MM.1S (cell line): Measurements from ENCODE around the gene CAB39.

Source experiments
- DNase-seq: peaks from one replicate; pipeline ENCODE4 v3.0.0-alpha.2; 2015
- H2AFZ ChIP-seq: fragments of 300-600 bp; sonication (generic); 2 replicates; pipeline ENCODE4 v1.6.0; 2016; ENCODE audit warnings: antibody characterized with exemption, low read length
- H3F3A ChIP-seq: fragments of 300-600 bp; sonication (generic); 2 replicates; pipeline ENCODE4 v1.6.1; 2016; ENCODE audit warnings: mild to moderate bottlenecking, antibody characterized with exemption, low read length, moderate library complexity, mixed read lengths; ENCODE audit not compliant: insufficient read depth
- H3K27ac ChIP-seq: fragments of 300-600 bp; sonication (generic); 2 replicates; pipeline ENCODE4 v1.5.1; 2016; ENCODE audit warnings: mild to moderate bottlenecking, low read length
- H3K27me3 ChIP-seq: fragments of 300-600 bp; sonication (generic); replicated peaks from 2 replicates; pipeline ENCODE4 v1.6.0; 2016; ENCODE audit warnings: low read length; ENCODE audit not compliant: insufficient read depth
- H3K36me3 ChIP-seq: fragments of 300-600 bp; sonication (generic); replicated peaks from 2 replicates; pipeline ENCODE4 v1.6.1; 2016; ENCODE audit warnings: mild to moderate bottlenecking, low read length, mixed read lengths; ENCODE audit not compliant: insufficient read depth
- H3K4me1 ChIP-seq: fragments of 300-600 bp; sonication (generic); 2 replicates; pipeline ENCODE4 v1.6.1; 2016; ENCODE audit warnings: low read length, mixed read lengths
- H3K4me2 ChIP-seq: fragments of 300-600 bp; sonication (generic); 2 replicates; pipeline ENCODE4 v1.6.0; 2016; ENCODE audit warnings: low read depth, low read length
- H3K4me3 ChIP-seq: fragments of 300-600 bp; sonication (generic); 2 replicates; pipeline ENCODE4 v1.5.1; 2016; ENCODE audit warnings: low read length, mixed read lengths
- H3K79me2 ChIP-seq: fragments of 300-600 bp; sonication (generic); 2 replicates; pipeline ENCODE4 v1.6.1; 2016; ENCODE audit warnings: mixed run types, low read length, mixed read lengths
- H3K9ac ChIP-seq: fragments of 300-600 bp; sonication (generic); 2 replicates; pipeline ENCODE4 v1.6.1; 2016; ENCODE audit warnings: low read length, mixed read lengths
- H3K9me2 ChIP-seq: fragments of 300-600 bp; sonication (generic); replicated peaks from 2 replicates; pipeline ENCODE4 v1.6.1; 2016; ENCODE audit warnings: mild to moderate bottlenecking, low read length, mixed read lengths; ENCODE audit not compliant: insufficient read depth
- H3K9me3 ChIP-seq: fragments of 300-600 bp; sonication (generic); replicated peaks from 2 replicates; pipeline ENCODE4 v1.6.1; 2016; ENCODE audit warnings: mild to moderate bottlenecking, low read length, mixed read lengths; ENCODE audit not compliant: insufficient read depth
- H4K20me1 ChIP-seq: fragments of 300-600 bp; sonication (generic); 2 replicates; pipeline ENCODE4 v1.6.1; 2016; ENCODE audit warnings: mild to moderate bottlenecking, low read length, moderate library complexity, mixed read lengths; ENCODE audit not compliant: insufficient read depth
- EZH2 ChIP-seq: fragments of 300-600 bp; sonication (generic); optimal IDR thresholded peaks from 2 replicates; pipeline ENCODE3; 2017; ENCODE audit warnings: low read depth, mild to moderate bottlenecking, antibody characterized with exemption, low read length, mixed read lengths
- EZH2phosphoT487 ChIP-seq: fragments of 300-600 bp; sonication (generic); IDR thresholded peaks from 2 replicates; pipeline ENCODE4 v1.6.1; 2018; ENCODE audit warnings: antibody characterized with exemption, low read length
- TF ChIP-seq, protein P1 (sequence below): fragments of 300-600 bp; sonication (generic); IDR thresholded peaks from 2 replicates; pipeline ENCODE4 v1.5.1; 2016; ENCODE audit warnings: antibody characterized with exemption, low read length, mixed read lengths

CAB39 gene

DNA sequence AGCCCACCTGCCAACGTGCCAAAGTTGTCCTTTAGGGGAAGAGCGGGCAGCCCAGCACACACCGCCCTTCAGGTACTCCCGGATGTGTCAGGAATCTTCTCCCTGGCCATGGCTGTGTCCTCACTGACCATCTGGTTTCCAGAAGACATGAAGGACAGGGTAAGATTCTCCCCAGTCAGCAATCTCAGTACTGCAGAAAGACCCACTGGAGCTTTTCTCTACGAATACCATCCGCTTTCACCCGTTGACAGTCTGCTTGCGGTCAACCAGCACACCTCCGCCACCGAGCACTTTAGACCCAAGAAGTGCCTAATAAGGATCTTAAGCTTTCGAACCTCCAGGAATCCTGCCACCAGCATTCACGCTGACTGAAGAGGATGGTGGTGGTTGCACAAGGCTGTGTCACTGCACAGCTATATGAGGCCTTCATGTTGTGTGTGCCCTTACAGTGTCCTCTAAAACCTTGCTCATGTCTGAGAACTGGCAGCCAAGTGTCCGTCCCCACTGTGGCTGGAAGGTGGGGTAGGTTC, 109.4 kb downstream of the CAB39 start:
- no peak for DNase-seq
- Histone ChIP-seq H3K9me3 (no peaks in the 10 kb centered on the region), H3K36me3 (no peaks in the 10 kb centered on the region), H3K27ac (no peak overlapping the region), H3K79me2 (no peaks in the 10 kb centered on the region), H3K27me3 (no peaks in the 10 kb centered on the region), H2AFZ (no peak overlapping the region), H3K4me1 (no peaks in the 10 kb centered on the region), H3F3A (no peaks in the 10 kb centered on the region), H3K4me2 (no peak overlapping the region), H4K20me1 (no peaks in the 10 kb centered on the region), H3K9me2 (no peaks in the 10 kb centered on the region), H3K4me3 (no peak overlapping the region), H3K9ac (no peak overlapping the region)
- TF ChIP-seq, protein P1, sequence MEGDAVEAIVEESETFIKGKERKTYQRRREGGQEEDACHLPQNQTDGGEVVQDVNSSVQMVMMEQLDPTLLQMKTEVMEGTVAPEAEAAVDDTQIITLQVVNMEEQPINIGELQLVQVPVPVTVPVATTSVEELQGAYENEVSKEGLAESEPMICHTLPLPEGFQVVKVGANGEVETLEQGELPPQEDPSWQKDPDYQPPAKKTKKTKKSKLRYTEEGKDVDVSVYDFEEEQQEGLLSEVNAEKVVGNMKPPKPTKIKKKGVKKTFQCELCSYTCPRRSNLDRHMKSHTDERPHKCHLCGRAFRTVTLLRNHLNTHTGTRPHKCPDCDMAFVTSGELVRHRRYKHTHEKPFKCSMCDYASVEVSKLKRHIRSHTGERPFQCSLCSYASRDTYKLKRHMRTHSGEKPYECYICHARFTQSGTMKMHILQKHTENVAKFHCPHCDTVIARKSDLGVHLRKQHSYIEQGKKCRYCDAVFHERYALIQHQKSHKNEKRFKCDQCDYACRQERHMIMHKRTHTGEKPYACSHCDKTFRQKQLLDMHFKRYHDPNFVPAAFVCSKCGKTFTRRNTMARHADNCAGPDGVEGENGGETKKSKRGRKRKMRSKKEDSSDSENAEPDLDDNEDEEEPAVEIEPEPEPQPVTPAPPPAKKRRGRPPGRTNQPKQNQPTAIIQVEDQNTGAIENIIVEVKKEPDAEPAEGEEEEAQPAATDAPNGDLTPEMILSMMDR: no peak
- no peak for TF ChIP-seq EZH2phosphoT487
- no peak for TF ChIP-seq EZH2

DNA sequence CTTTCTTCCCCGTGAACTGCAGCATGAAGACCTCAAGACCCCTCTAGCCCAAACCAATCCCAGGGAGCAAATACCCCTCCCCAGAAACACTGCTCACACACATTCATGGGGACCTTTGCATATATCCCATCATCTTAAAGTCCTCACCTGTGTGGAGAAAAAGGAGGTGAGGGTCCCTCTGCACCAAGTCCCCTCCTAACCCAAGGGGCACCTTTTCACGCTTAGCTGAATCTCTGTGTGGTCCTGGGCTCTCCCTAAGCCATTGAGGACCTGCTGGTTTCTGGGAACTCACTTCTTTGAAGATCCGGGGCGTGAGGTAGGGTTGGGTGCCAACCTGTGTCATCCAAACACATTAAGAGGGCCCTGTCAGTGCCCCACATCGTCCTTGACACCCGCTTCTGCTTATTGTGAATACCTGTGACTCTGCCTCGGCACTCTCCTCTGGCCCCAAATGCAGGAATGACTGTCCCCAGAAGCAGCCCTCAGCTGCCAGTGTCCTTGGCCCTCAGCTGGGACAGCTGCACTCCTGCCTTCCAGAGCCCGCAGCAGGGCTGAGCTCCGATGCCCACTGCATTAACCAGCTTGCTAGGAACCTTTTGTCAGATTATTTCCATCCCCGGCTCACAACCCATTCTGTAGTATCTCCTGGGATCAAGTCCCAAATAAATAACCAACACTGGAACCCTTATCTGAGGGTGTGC, 110.8 kb downstream of the CAB39 start:
- H3K4me3 ChIP-seq: no peak overlapping the region

DNA sequence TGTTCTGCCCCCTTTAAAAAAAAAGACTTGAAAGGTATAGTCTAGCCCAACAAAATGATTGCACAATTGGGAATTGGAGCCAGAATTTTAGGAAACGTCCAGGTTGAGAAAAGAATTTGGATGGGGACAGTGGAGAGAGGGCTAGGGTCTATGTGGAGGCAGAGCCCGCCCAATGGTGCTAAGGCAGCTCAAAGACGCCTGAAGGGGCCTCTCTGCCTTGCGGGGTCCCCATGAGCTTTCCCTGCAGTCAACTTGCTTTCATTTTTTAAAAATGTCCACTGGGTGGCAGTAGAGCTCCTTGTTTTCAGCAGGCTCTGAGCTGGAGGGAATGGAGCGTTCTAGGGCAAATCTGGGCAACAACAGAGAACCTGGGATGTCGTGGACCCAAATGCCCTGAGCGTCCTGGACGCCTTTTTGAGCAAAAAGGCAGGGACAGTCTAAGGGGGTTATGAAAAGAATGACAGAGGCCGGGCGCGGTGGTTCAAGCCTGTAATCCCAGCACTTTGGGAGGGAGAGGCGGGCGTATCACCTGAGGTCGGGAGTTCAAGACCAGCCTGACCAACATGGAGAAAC, 111.8 kb downstream of the CAB39 start:
- Histone ChIP-seq H3K9me2 (no peaks in the 10 kb centered on the region), H3K79me2 (no peaks in the 10 kb centered on the region), H3K27me3 (no peaks in the 10 kb centered on the region), H3K4me1 (no peaks in the 10 kb centered on the region), H3K36me3 (no peaks in the 10 kb centered on the region), H4K20me1 (no peaks in the 10 kb centered on the region), H3K4me3 (peak overlapping the region; percentile 36; the same call in 1 of the 2 replicates), H3K9ac (peak overlapping the region; percentile 19; the same call in 1 of the 2 replicates), H3K9me3 (no peaks in the 10 kb centered on the region), H3K4me2 (peak overlapping the region; percentile 73), H3K27ac (no peak overlapping the region), H2AFZ (no peak overlapping the region; the same call in 1 of the 2 replicates), H3F3A (no peaks in the 10 kb centered on the region)
- TF ChIP-seq EZH2 (no peak), EZH2phosphoT487 (no peak)
- TF ChIP-seq, protein P1: peak; percentile 61
- DNase-seq: peak; percentile 69

More for the DNA sequence above, 110.8 kb downstream of the CAB39 start:
- Histone ChIP-seq H3K4me1 (no peaks in the 10 kb centered on the region), H3K79me2 (no peaks in the 10 kb centered on the region), H3K4me2 (no peak overlapping the region), H3K9me3 (no peaks in the 10 kb centered on the region), H2AFZ (no peak overlapping the region), H3K9me2 (no peaks in the 10 kb centered on the region), H3K27me3 (no peaks in the 10 kb centered on the region), H3K9ac (no peak overlapping the region), H4K20me1 (no peaks in the 10 kb centered on the region), H3K36me3 (no peaks in the 10 kb centered on the region), H3F3A (no peaks in the 10 kb centered on the region), H3K27ac (no peak overlapping the region)
- no peak for DNase-seq
- TF ChIP-seq, protein P1: no peak
- TF ChIP-seq EZH2 (no peak), EZH2phosphoT487 (no peak)
